WTC11 (cell line): ENCODE measurements around the gene C10orf71. TPM values are rescaled to one million over a fixed set of nuclear protein-coding genes. Genes with fewer than 3 reads are reported as not detected.

Experiments used
- ATAC-seq: fragments of 200-7000 bp; cut with Tn5 transposase; 2 replicates; pipeline ENCODE4 v1.10.0; 2021; ENCODE audit warnings: mild to moderate bottlenecking, moderate library complexity
- CTCF ChIA-PET: fragments of 300-600 bp; sonication (Branson Sonifier 250); formaldehyde crosslinking; loops from one replicate; lab custom pipeline; 2021; ENCODE audit warnings: antibody characterized with exemption; lab: Charles Lee
- POLR2A ChIA-PET: fragments of 350-600 bp; sonication (Branson Sonifier 250); formaldehyde crosslinking; loops from one replicate; lab custom pipeline; 2021; ENCODE audit warnings: antibody characterized with exemption; lab: Charles Lee
- DNase-seq: peaks from one replicate; pipeline ENCODE4 v3.0.0; 2021; ENCODE audit warnings: low spot score
- H3K27ac Mint-ChIP-seq: 2 replicates; pipeline ENCODE4 v1.8.0; 2021; ENCODE audit warnings: mixed read lengths
- H3K27me3 Mint-ChIP-seq: 2 replicates; pipeline ENCODE4 v1.8.0; 2021; ENCODE audit warnings: low read depth, mild to moderate bottlenecking, moderate library complexity, mixed read lengths
- H3K36me3 Mint-ChIP-seq: 2 replicates; pipeline ENCODE4 v1.8.0; 2021; ENCODE audit warnings: mixed read lengths
- H3K4me1 Mint-ChIP-seq: 2 replicates; pipeline ENCODE4 v1.8.0; 2022; ENCODE audit warnings: mixed read lengths
- H3K4me3 Mint-ChIP-seq: 2 replicates; pipeline ENCODE4 v1.8.0; 2021; ENCODE audit warnings: mild to moderate bottlenecking, moderate library complexity, mixed read lengths
- H3K9me3 Mint-ChIP-seq: 2 replicates; pipeline ENCODE4 v1.8.0; 2021; ENCODE audit warnings: mixed read lengths
- AFF4 ChIP-seq: sonication (generic); formaldehyde crosslinking; IDR thresholded peaks from 2 replicates; pipeline ENCODE4 v1.8.1; 2023; ENCODE audit warnings: mild to moderate bottlenecking, missing genetic modification reagents, borderline replicate concordance
- CDX4 ChIP-seq: fragments of 250-450 bp; sonication (Bioruptor Pico); IDR thresholded peaks from 2 replicates; pipeline ENCODE4 v1.9.0; 2021; ENCODE audit warnings: moderate library complexity, mild to moderate bottlenecking, inconsistent platforms, borderline replicate concordance
- EMX1 ChIP-seq: fragments of 250-450 bp; sonication (Bioruptor Pico); IDR thresholded peaks from 2 replicates; pipeline ENCODE4 v1.8.0; 2021; ENCODE audit warnings: mild to moderate bottlenecking
- FOXK1 ChIP-seq: sonication (generic); formaldehyde crosslinking; IDR thresholded peaks from 2 replicates; pipeline ENCODE4 v1.8.0; 2022; ENCODE audit warnings: mild to moderate bottlenecking, moderate library complexity, missing genetic modification reagents
- JUN ChIP-seq: sonication (generic); formaldehyde crosslinking; IDR thresholded peaks from 2 replicates; pipeline ENCODE4 v1.8.0; 2023; ENCODE audit warnings: mild to moderate bottlenecking, missing genetic modification reagents
- KAT7 ChIP-seq: sonication (generic); formaldehyde crosslinking; IDR thresholded peaks from 2 replicates; pipeline ENCODE4 v1.8.1; 2023; ENCODE audit warnings: missing genetic modification reagents, mild to moderate bottlenecking, borderline replicate concordance
- MAX ChIP-seq: sonication (generic); formaldehyde crosslinking; IDR thresholded peaks from 2 replicates; pipeline ENCODE4 v1.8.0; 2022; ENCODE audit warnings: mild to moderate bottlenecking, missing genetic modification reagents
- MYBL2 ChIP-seq: sonication (generic); formaldehyde crosslinking; IDR thresholded peaks from 2 replicates; pipeline ENCODE4 v1.8.1; 2023; ENCODE audit warnings: mild to moderate bottlenecking, moderate library complexity, missing genetic modification reagents
- NFE2L1 ChIP-seq: sonication (generic); formaldehyde crosslinking; IDR thresholded peaks from 2 replicates; pipeline ENCODE4 v1.8.1; 2023; ENCODE audit warnings: missing genetic modification reagents
- NR1H2 ChIP-seq: sonication (generic); formaldehyde crosslinking; IDR thresholded peaks from 2 replicates; pipeline ENCODE4 v1.9.0; 2021; ENCODE audit warnings: mild to moderate bottlenecking, moderate library complexity, missing genetic modification reagents
- OVOL2 ChIP-seq: fragments of 250-450 bp; sonication (Bioruptor Pico); IDR thresholded peaks from 2 replicates; pipeline ENCODE4 v1.9.0; 2021; ENCODE audit warnings: mild to moderate bottlenecking, borderline replicate concordance
- PRRX2 ChIP-seq: fragments of 250-450 bp; sonication (Bioruptor Pico); IDR thresholded peaks from 2 replicates; pipeline ENCODE4 v1.8.0; 2021; ENCODE audit warnings: mild to moderate bottlenecking
- RORB ChIP-seq: fragments of 250-450 bp; sonication (Bioruptor Pico); IDR thresholded peaks from 2 replicates; pipeline ENCODE4 v1.9.0; 2021; ENCODE audit warnings: mild to moderate bottlenecking
- SMAD3 ChIP-seq: sonication (generic); formaldehyde crosslinking; IDR thresholded peaks from 2 replicates; pipeline ENCODE4 v1.8.0; 2022; ENCODE audit warnings: missing genetic modification reagents, mild to moderate bottlenecking, borderline replicate concordance
- TCF7 ChIP-seq: sonication (generic); formaldehyde crosslinking; IDR thresholded peaks from 2 replicates; pipeline ENCODE4 v1.8.0; 2022; ENCODE audit warnings: mild to moderate bottlenecking, low read depth, missing genetic modification reagents, moderate library complexity
- TP53 ChIP-seq: sonication (generic); formaldehyde crosslinking; IDR thresholded peaks from 2 replicates; pipeline ENCODE4 v1.8.1; 2023; ENCODE audit warnings: mild to moderate bottlenecking, missing genetic modification reagents
- ZBTB21 ChIP-seq: sonication (generic); formaldehyde crosslinking; IDR thresholded peaks from 2 replicates; pipeline ENCODE4 v1.8.1; 2023; ENCODE audit warnings: mild to moderate bottlenecking, missing genetic modification reagents, borderline replicate concordance
- ZNF396 ChIP-seq: fragments of 250-450 bp; sonication (Bioruptor Pico); IDR thresholded peaks from 2 replicates; pipeline ENCODE4 v1.8.0; 2021; ENCODE audit warnings: mild to moderate bottlenecking, moderate library complexity, borderline replicate concordance
- ZNF416 ChIP-seq: fragments of 250-450 bp; sonication (Bioruptor Pico); IDR thresholded peaks from 2 replicates; pipeline ENCODE4 v1.9.0; 2021; ENCODE audit warnings: mild to moderate bottlenecking, inconsistent platforms
- total RNA-seq: library from RNA; stranded (reverse); gene quantifications from 3 replicates; pipeline ENCODE4 v1.2.3, GENCODE V29; 2021
- TF ChIP-seq, protein P1 (sequence below): fragments of 250-450 bp; sonication (Bioruptor Pico); IDR thresholded peaks from 2 replicates; pipeline ENCODE4 v2.1.2; 2022; ENCODE audit warnings: mild to moderate bottlenecking, moderate library complexity
- TF ChIP-seq, protein P2 (sequence below): sonication (generic); formaldehyde crosslinking; IDR thresholded peaks from 2 replicates; pipeline ENCODE4 v1.8.1; 2023; ENCODE audit warnings: mild to moderate bottlenecking, missing genetic modification reagents
- TF ChIP-seq, protein P3 (sequence below): sonication (generic); formaldehyde crosslinking; IDR thresholded peaks from 2 replicates; pipeline ENCODE4 v1.8.0; 2023; ENCODE audit warnings: missing genetic modification reagents, mild to moderate bottlenecking, borderline replicate concordance
- TF ChIP-seq, protein P4 (sequence below): sonication (generic); formaldehyde crosslinking; IDR thresholded peaks from 2 replicates; pipeline ENCODE4 v1.8.0; 2022; ENCODE audit warnings: mild to moderate bottlenecking, missing genetic modification reagents

Gene C10orf71
- total RNA-seq, 1 experiment from 2014 or later, result not detected

GRCh38 chr10:49260644-49261296, 38.2 kb upstream of the C10orf71 start (continued):
- no peak for TF ChIP-seq AFF4
- TF ChIP-seq ZBTB21, result no peak
- TF ChIP-seq EMX1 (CRISPR knock-in tag), result no peak
- no peak for TF ChIP-seq ZNF416 (CRISPR knock-in tag)
- TF ChIP-seq, protein P1, sequence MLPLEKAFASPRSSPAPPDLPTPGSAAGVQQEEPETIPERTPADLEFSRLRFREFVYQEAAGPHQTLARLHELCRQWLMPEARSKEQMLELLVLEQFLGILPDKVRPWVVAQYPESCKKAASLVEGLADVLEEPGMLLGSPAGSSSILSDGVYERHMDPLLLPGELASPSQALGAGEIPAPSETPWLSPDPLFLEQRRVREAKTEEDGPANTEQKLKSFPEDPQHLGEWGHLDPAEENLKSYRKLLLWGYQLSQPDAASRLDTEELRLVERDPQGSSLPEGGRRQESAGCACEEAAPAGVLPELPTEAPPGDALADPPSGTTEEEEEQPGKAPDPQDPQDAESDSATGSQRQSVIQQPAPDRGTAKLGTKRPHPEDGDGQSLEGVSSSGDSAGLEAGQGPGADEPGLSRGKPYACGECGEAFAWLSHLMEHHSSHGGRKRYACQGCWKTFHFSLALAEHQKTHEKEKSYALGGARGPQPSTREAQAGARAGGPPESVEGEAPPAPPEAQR (CRISPR knock-in tag), result no peak
- no peak for TF ChIP-seq SMAD3 (CRISPR knock-in tag)
- TF ChIP-seq JUN (CRISPR knock-in tag), result no peak
- no peak for TF ChIP-seq NFE2L1 (CRISPR knock-in tag)
- no peak for TF ChIP-seq ZNF396 (CRISPR knock-in tag)

- Mint-ChIP-seq H3K4me1 (no peaks in the 10 kb centered on the region), H3K9me3 (peaks cover 36% of the 10 kb centered on the region), H3K4me3 (no peak overlapping the region), H3K27me3 (peaks cover 6% of the 10 kb centered on the region), H3K27ac (no peak overlapping the region), H3K36me3 (peaks cover 30% of the 10 kb centered on the region)
- ATAC-seq, result no peak
- DNase-seq, result no peak
- ChIA-PET CTCF (no interaction called here), POLR2A (no interaction called here)
- TF ChIP-seq PRRX2 (CRISPR knock-in tag), result no peak
- TF ChIP-seq KAT7, result no peak
- TF ChIP-seq, protein P2, sequence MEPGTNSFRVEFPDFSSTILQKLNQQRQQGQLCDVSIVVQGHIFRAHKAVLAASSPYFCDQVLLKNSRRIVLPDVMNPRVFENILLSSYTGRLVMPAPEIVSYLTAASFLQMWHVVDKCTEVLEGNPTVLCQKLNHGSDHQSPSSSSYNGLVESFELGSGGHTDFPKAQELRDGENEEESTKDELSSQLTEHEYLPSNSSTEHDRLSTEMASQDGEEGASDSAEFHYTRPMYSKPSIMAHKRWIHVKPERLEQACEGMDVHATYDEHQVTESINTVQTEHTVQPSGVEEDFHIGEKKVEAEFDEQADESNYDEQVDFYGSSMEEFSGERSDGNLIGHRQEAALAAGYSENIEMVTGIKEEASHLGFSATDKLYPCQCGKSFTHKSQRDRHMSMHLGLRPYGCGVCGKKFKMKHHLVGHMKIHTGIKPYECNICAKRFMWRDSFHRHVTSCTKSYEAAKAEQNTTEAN (CRISPR knock-in tag), result no peak
- no peak for TF ChIP-seq OVOL2 (CRISPR knock-in tag)
- TF ChIP-seq, protein P3, sequence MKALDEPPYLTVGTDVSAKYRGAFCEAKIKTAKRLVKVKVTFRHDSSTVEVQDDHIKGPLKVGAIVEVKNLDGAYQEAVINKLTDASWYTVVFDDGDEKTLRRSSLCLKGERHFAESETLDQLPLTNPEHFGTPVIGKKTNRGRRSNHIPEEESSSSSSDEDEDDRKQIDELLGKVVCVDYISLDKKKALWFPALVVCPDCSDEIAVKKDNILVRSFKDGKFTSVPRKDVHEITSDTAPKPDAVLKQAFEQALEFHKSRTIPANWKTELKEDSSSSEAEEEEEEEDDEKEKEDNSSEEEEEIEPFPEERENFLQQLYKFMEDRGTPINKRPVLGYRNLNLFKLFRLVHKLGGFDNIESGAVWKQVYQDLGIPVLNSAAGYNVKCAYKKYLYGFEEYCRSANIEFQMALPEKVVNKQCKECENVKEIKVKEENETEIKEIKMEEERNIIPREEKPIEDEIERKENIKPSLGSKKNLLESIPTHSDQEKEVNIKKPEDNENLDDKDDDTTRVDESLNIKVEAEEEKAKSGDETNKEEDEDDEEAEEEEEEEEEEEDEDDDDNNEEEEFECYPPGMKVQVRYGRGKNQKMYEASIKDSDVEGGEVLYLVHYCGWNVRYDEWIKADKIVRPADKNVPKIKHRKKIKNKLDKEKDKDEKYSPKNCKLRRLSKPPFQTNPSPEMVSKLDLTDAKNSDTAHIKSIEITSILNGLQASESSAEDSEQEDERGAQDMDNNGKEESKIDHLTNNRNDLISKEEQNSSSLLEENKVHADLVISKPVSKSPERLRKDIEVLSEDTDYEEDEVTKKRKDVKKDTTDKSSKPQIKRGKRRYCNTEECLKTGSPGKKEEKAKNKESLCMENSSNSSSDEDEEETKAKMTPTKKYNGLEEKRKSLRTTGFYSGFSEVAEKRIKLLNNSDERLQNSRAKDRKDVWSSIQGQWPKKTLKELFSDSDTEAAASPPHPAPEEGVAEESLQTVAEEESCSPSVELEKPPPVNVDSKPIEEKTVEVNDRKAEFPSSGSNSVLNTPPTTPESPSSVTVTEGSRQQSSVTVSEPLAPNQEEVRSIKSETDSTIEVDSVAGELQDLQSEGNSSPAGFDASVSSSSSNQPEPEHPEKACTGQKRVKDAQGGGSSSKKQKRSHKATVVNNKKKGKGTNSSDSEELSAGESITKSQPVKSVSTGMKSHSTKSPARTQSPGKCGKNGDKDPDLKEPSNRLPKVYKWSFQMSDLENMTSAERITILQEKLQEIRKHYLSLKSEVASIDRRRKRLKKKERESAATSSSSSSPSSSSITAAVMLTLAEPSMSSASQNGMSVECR, result no peak
- TF ChIP-seq TCF7 (CRISPR knock-in tag), result no peak
- no peak for TF ChIP-seq TP53 (CRISPR knock-in tag)
- no peak for TF ChIP-seq NR1H2 (CRISPR knock-in tag)
- TF ChIP-seq RORB, result no peak
- TF ChIP-seq ZNF416 (CRISPR knock-in tag), result no peak
- TF ChIP-seq CDX4 (CRISPR knock-in tag), result no peak
- TF ChIP-seq MYBL2 (CRISPR knock-in tag), result no peak
- TF ChIP-seq, protein P1 (CRISPR knock-in tag), result no peak
- TF ChIP-seq FOXK1, result no peak
- TF ChIP-seq ZNF396 (CRISPR knock-in tag), result no peak
- TF ChIP-seq, protein P4, sequence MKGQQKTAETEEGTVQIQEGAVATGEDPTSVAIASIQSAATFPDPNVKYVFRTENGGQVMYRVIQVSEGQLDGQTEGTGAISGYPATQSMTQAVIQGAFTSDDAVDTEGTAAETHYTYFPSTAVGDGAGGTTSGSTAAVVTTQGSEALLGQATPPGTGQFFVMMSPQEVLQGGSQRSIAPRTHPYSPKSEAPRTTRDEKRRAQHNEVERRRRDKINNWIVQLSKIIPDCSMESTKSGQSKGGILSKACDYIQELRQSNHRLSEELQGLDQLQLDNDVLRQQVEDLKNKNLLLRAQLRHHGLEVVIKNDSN, result no peak
- TF ChIP-seq MAX (CRISPR knock-in tag), result no peak
Measured at GRCh38 chr10:49263591-49263990, 35.4 kb upstream of the C10orf71 start.
